Activated T-helper 1 cell treated with anti-CD3 and anti-CD28 coated beads, Interleukin-12 subunit alpha, Interleukin-12 subunit beta, Interleukin-2, Interleukin-4 antibody, amounts not matched to agents 30 ng/mL and 10 ng/mL and 1 ng/mL, durations not matched to agents 14 hours and 24 hours and 36 hours (primary cell): Measurements from ENCODE around the gene SNTG2. TPM values are rescaled to one million over a fixed set of nuclear protein-coding genes. Genes with fewer than 3 reads are reported as not detected.
"Not testable (repeated sequence)": the region's sequence is repeated elsewhere in the genome, so short reads cannot be mapped to it uniquely, and the experiment has no call there.

Source experiments
- DNase-seq: peaks from one replicate; pipeline ENCODE4 v3.0.0; 2021; ENCODE audit warnings: low spot score
- H3K27ac Mint-ChIP-seq: one replicate; pipeline ENCODE4 v1.8.0; 2021; ENCODE audit warnings: mild to moderate bottlenecking, mixed read lengths
- H3K27me3 Mint-ChIP-seq: one replicate; pipeline ENCODE4 v1.8.0; 2022; ENCODE audit warnings: mild to moderate bottlenecking, moderate library complexity, mixed read lengths; ENCODE audit not compliant: insufficient read depth
- H3K36me3 Mint-ChIP-seq: one replicate; pipeline ENCODE4 v1.8.0; 2021; ENCODE audit warnings: low read depth, mixed read lengths
- H3K4me1 Mint-ChIP-seq: one replicate; pipeline ENCODE4 v1.8.0; 2021; ENCODE audit warnings: low read depth, mixed read lengths
- H3K4me3 Mint-ChIP-seq: one replicate; pipeline ENCODE4 v1.8.0; 2021; ENCODE audit warnings: mild to moderate bottlenecking, moderate library complexity, mixed read lengths
- H3K9me3 Mint-ChIP-seq: one replicate; pipeline ENCODE4 v1.8.0; 2021; ENCODE audit warnings: mixed read lengths
- intact Hi-C: fragments of 100-400 bp; cut with micrococcal nuclease; formaldehyde crosslinking; loops from one replicate; pipeline ENCODE4 v1.15.1; 2024
- total RNA-seq: library from RNA; stranded (reverse); gene quantifications from 2 replicates; pipeline ENCODE4 v1.2.3, GENCODE V29; 2022

SNTG2 gene
- total RNA-seq, 1 donor from 2014 or later = not detected

DNA sequence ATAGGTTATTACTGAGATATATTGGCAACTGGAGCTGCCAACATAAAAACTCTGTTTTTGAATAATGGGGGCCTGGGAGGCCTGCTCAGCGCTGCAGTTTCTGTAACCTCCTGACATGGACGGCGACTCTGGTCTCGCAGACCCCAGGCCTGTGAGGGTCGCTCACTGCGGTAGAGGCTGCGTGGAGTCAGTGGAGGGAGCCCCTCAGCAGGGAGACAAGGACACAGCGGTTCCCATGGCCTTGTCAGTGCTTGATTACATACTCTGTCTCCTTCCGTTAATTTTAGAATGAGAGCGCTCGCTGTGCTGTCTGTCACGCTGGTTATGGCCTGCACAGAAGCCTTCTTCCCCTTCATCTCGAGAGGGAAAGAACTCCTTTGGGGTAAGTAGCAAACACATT lies 463.5 kb downstream of the SNTG2 start:
- H3K27ac Mint-ChIP-seq = no peak overlapping the region
- no peak for DNase-seq
- H3K9me3 Mint-ChIP-seq = no peaks in the 10 kb centered on the region
- intact Hi-C loops = no loop called here
- no peak overlapping the region for H3K4me3 Mint-ChIP-seq
- no peaks in the 10 kb centered on the region for H3K27me3 Mint-ChIP-seq
- no peaks in the 10 kb centered on the region for H3K36me3 Mint-ChIP-seq
- H3K4me1 Mint-ChIP-seq = no peaks in the 10 kb centered on the region

DNA sequence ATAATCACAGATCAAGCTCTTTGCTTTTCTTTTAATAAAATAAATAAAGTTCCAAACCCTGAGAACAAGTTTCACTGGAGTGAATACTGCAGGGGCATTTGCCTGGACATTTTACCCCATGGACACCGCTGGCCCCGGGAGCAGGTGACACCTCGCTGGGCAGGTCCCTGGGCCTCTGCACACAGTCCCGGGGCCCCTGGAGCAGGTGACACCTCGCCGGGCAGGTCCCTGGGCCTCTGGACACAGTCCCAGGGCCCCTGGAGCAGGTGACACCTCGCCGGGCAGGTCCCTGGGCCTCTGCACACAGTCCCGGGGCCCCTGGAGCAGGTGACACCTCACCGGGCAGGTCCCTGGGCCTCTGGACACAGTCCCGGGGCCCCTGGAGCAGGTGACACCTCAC lies 464.3 kb downstream of the SNTG2 start:
- DNase-seq, H3K27me3 Mint-ChIP-seq, H3K9me3 Mint-ChIP-seq, H3K27ac Mint-ChIP-seq, intact Hi-C loops, H3K4me3 Mint-ChIP-seq, H3K4me1 Mint-ChIP-seq, H3K36me3 Mint-ChIP-seq: not testable (repeated sequence)

GRCh38 chr2:1415501-1415900 lies 464.9 kb downstream of the SNTG2 start:
- Mint-ChIP-seq H3K4me1 (no peaks in the 10 kb centered on the region), H3K4me3 (no peak overlapping the region), H3K9me3 (no peaks in the 10 kb centered on the region), H3K27ac (no peak overlapping the region), H3K36me3 (no peaks in the 10 kb centered on the region), H3K27me3 (no peaks in the 10 kb centered on the region)
- intact Hi-C loops = no loop called here
- no peak for DNase-seq
